ENCODE measurements around the gene RBMS1. TPM values are rescaled to one million over a fixed set of nuclear protein-coding genes. Genes with fewer than 3 reads are reported as not detected.

The RBMS1 gene
- total and polyA plus RNA-seq, 4 donors = 29.5 to 72.0 (median 49.5) TPM

- H3K4me1 ChIP-seq (ENCODE audit: control insufficient read depth, insufficient read depth, low read length) = no peaks in the 10 kb centered on the region
- H3K9me3 ChIP-seq (ENCODE audit: control insufficient read depth, insufficient read depth, low read length) = no peaks in the 10 kb centered on the region
- no peaks in the 10 kb centered on the region for H3K36me3 ChIP-seq (ENCODE audit: control insufficient read depth, insufficient read depth, low read length)
- no peak overlapping the region for H3K4me3 ChIP-seq (ENCODE audit: low read depth, low read length)
- no peak for DNase-seq (ENCODE audit: low read depth in 4 of 6, low spot score in 6 of 6)
- peaks cover 3% of the 10 kb centered on the region for H3K27me3 ChIP-seq (ENCODE audit: control insufficient read depth, insufficient read depth, low read length)
- H3K27ac ChIP-seq (ENCODE audit: low read depth, low read length) = no peak overlapping the region
- 25% methylated on average over 2 of the region's 2 CpGs for WGBS (ENCODE audit: insufficient coverage)
Observed at GRCh38 chr2:160397530-160397865, 96.1 kb downstream of the RBMS1 start.

GRCh38 chr2:160394153-160394552 lies 99.5 kb downstream of the RBMS1 start:
- Histone ChIP-seq H3K4me1 (ENCODE audit: control insufficient read depth, insufficient read depth, low read length) (no peaks in the 10 kb centered on the region), H3K9me3 (ENCODE audit: control insufficient read depth, insufficient read depth, low read length) (no peaks in the 10 kb centered on the region), H3K27ac (ENCODE audit: low read depth, low read length) (no peak overlapping the region), H3K36me3 (ENCODE audit: control insufficient read depth, insufficient read depth, low read length) (no peaks in the 10 kb centered on the region), H3K27me3 (ENCODE audit: control insufficient read depth, insufficient read depth, low read length) (no peaks in the 10 kb centered on the region), H3K4me3 (ENCODE audit: low read depth, low read length) (no peak overlapping the region)
- DNase-seq (ENCODE audit: low read depth in 4 of 6, low spot score in 6 of 6) = no peak
- no CpG with 5 or more reads among the region's 1 CpG for WGBS (ENCODE audit: insufficient coverage)

GRCh38 chr2:160392201-160392600 lies 101.4 kb downstream of the RBMS1 start:
- DNase-seq (ENCODE audit: low read depth in 4 of 6, low spot score in 6 of 6) = no peak
- Histone ChIP-seq H3K4me3 (ENCODE audit: low read depth, low read length) (no peak overlapping the region), H3K27me3 (ENCODE audit: control insufficient read depth, insufficient read depth, low read length) (no peaks in the 10 kb centered on the region), H3K27ac (ENCODE audit: low read depth, low read length) (no peak overlapping the region), H3K9me3 (ENCODE audit: control insufficient read depth, insufficient read depth, low read length) (no peaks in the 10 kb centered on the region), H3K36me3 (ENCODE audit: control insufficient read depth, insufficient read depth, low read length) (no peaks in the 10 kb centered on the region), H3K4me1 (ENCODE audit: control insufficient read depth, insufficient read depth, low read length) (peaks cover 5% of the 10 kb centered on the region)
- WGBS (ENCODE audit: insufficient coverage) = no CpG with 5 or more reads among the region's 3 CpGs

- Histone ChIP-seq H3K36me3 (ENCODE audit: control insufficient read depth, insufficient read depth, low read length) (no peaks in the 10 kb centered on the region), H3K27ac (ENCODE audit: low read depth, low read length) (no peak overlapping the region), H3K4me1 (ENCODE audit: control insufficient read depth, insufficient read depth, low read length) (peaks cover 5% of the 10 kb centered on the region), H3K27me3 (ENCODE audit: control insufficient read depth, insufficient read depth, low read length) (no peaks in the 10 kb centered on the region), H3K4me3 (ENCODE audit: low read depth, low read length) (no peak overlapping the region), H3K9me3 (ENCODE audit: control insufficient read depth, insufficient read depth, low read length) (no peaks in the 10 kb centered on the region)
- DNase-seq (ENCODE audit: low read depth in 4 of 6, low spot score in 6 of 6) = no peak
- WGBS (ENCODE audit: insufficient coverage) = 89% methylated on average over 6 of the region's 7 CpGs
Observed at GRCh38 chr2:160390544-160391455, 102.8 kb downstream of the RBMS1 start.

- H3K4me1 ChIP-seq (ENCODE audit: control insufficient read depth, insufficient read depth, low read length) = peaks cover 5% of the 10 kb centered on the region
Observed at GRCh38 chr2:160389875-160390274, 103.7 kb downstream of the RBMS1 start.

GRCh38 chr2:160388464-160389263 lies 104.9 kb downstream of the RBMS1 start:
- Histone ChIP-seq H3K9me3 (ENCODE audit: control insufficient read depth, insufficient read depth, low read length) (no peaks in the 10 kb centered on the region), H3K4me3 (ENCODE audit: low read depth, low read length) (no peak overlapping the region)
- 45% methylated on average over 6 of the region's 12 CpGs for WGBS (ENCODE audit: insufficient coverage)

More at GRCh38 chr2:160389875-160390274, 103.7 kb downstream of the RBMS1 start:
- H3K27ac ChIP-seq (ENCODE audit: low read depth, low read length) = no peak overlapping the region
- no peaks in the 10 kb centered on the region for H3K36me3 ChIP-seq (ENCODE audit: control insufficient read depth, insufficient read depth, low read length)
- H3K27me3 ChIP-seq (ENCODE audit: control insufficient read depth, insufficient read depth, low read length) = no peaks in the 10 kb centered on the region
- no peaks in the 10 kb centered on the region for H3K9me3 ChIP-seq (ENCODE audit: control insufficient read depth, insufficient read depth, low read length)
- H3K4me3 ChIP-seq (ENCODE audit: low read depth, low read length) = no peak overlapping the region
- DNase-seq (ENCODE audit: low read depth in 4 of 6, low spot score in 6 of 6) = no peak

GRCh38 chr2:160387558-160388262 lies 105.9 kb downstream of the RBMS1 start:
- Histone ChIP-seq H3K4me3 (ENCODE audit: low read depth, low read length) (no peak overlapping the region), H3K4me1 (ENCODE audit: control insufficient read depth, insufficient read depth, low read length) (peaks cover 5% of the 10 kb centered on the region), H3K36me3 (ENCODE audit: control insufficient read depth, insufficient read depth, low read length) (no peaks in the 10 kb centered on the region), H3K27me3 (ENCODE audit: control insufficient read depth, insufficient read depth, low read length) (no peaks in the 10 kb centered on the region), H3K27ac (ENCODE audit: low read depth, low read length) (peak overlapping the region; percentile 54), H3K9me3 (ENCODE audit: control insufficient read depth, insufficient read depth, low read length) (no peaks in the 10 kb centered on the region)
- peak in 1 of 6 donors; percentile 52 for DNase-seq (ENCODE audit: low read depth in 4 of 6, low spot score in 6 of 6)
- 68% methylated on average over 3 of the region's 3 CpGs for WGBS (ENCODE audit: insufficient coverage)

More at GRCh38 chr2:160388464-160389263, 104.9 kb downstream of the RBMS1 start:
- H3K27me3 ChIP-seq (ENCODE audit: control insufficient read depth, insufficient read depth, low read length) = no peaks in the 10 kb centered on the region
- DNase-seq (ENCODE audit: low read depth in 4 of 6, low spot score in 6 of 6) = no peak
- H3K36me3 ChIP-seq (ENCODE audit: control insufficient read depth, insufficient read depth, low read length) = no peaks in the 10 kb centered on the region
- H3K27ac ChIP-seq (ENCODE audit: low read depth, low read length) = peak overlapping the region; percentile 54
- H3K4me1 ChIP-seq (ENCODE audit: control insufficient read depth, insufficient read depth, low read length) = peaks cover 5% of the 10 kb centered on the region

- no peak overlapping the region for H3K4me3 ChIP-seq (ENCODE audit: low read depth, low read length)
- H3K36me3 ChIP-seq (ENCODE audit: control insufficient read depth, insufficient read depth, low read length) = no peaks in the 10 kb centered on the region
- no peak for DNase-seq (ENCODE audit: low read depth in 4 of 6, low spot score in 6 of 6)
- H3K4me1 ChIP-seq (ENCODE audit: control insufficient read depth, insufficient read depth, low read length) = peaks cover 5% of the 10 kb centered on the region
- H3K9me3 ChIP-seq (ENCODE audit: control insufficient read depth, insufficient read depth, low read length) = no peaks in the 10 kb centered on the region
- no peaks in the 10 kb centered on the region for H3K27me3 ChIP-seq (ENCODE audit: control insufficient read depth, insufficient read depth, low read length)
- no CpG with 5 or more reads among the region's 1 CpG for WGBS (ENCODE audit: insufficient coverage)
- H3K27ac ChIP-seq (ENCODE audit: low read depth, low read length) = no peak overlapping the region
Observed at GRCh38 chr2:160384791-160385190, 108.8 kb downstream of the RBMS1 start.

GRCh38 chr2:160381425-160381951 lies 112.1 kb downstream of the RBMS1 start:
- Histone ChIP-seq H3K4me1 (ENCODE audit: control insufficient read depth, insufficient read depth, low read length) (no peaks in the 10 kb centered on the region), H3K27me3 (ENCODE audit: control insufficient read depth, insufficient read depth, low read length) (no peaks in the 10 kb centered on the region), H3K36me3 (ENCODE audit: control insufficient read depth, insufficient read depth, low read length) (no peaks in the 10 kb centered on the region), H3K4me3 (ENCODE audit: low read depth, low read length) (no peak overlapping the region), H3K27ac (ENCODE audit: low read depth, low read length) (no peak overlapping the region), H3K9me3 (ENCODE audit: control insufficient read depth, insufficient read depth, low read length) (no peaks in the 10 kb centered on the region)
- 83% methylated on average over 1 of the region's 5 CpGs for WGBS (ENCODE audit: insufficient coverage)
- no peak for DNase-seq (ENCODE audit: low read depth in 4 of 6, low spot score in 6 of 6)

Measured in spinal cord (tissue), 10 donors.